ENCODE data around the gene OTX1. TPM values are rescaled to one million over a fixed set of nuclear protein-coding genes. Genes with fewer than 3 reads are reported as not detected.
A peak's percentile ranks its signal among the peaks of the same experiment; 100 is the strongest.
"Not testable (repeated sequence)": the region's sequence is repeated elsewhere in the genome, so short reads cannot be mapped to it uniquely, and the experiment has no call there.

OTX1 gene
- total and polyA plus RNA-seq, 5 donors from 2014 or later, result not detected

- Histone ChIP-seq H3K27me3 (ENCODE audit: control insufficient read depth, insufficient read depth, low read length) (peaks cover 57% of the 10 kb centered on the region), H3K9me3 (ENCODE audit: control insufficient read depth in 2 of 2, low read length in 2 of 2) (peaks cover 0 to 2% of the 10 kb centered on the region in 2 experiments), H3K4me1 (ENCODE audit: control insufficient read depth, insufficient read depth, low read length, poor library complexity, severe bottlenecking) (peaks cover 5% of the 10 kb centered on the region), H3K36me3 (ENCODE audit: control insufficient read depth, insufficient read depth, low read length) (no peaks in the 10 kb centered on the region), H3K27ac (ENCODE audit: insufficient read depth, low read length, poor library complexity, severe bottlenecking) (no peak overlapping the region), H3K4me3 (ENCODE audit: low read depth, low read length) (no peak overlapping the region)
- Mint-ChIP-seq H3K36me3 (no peaks in the 10 kb centered on the region), H3K27ac (no peak overlapping the region), H3K9me3 (peaks cover 0 to 6% (median 0%) of the 10 kb centered on the region in 7 donors), H3K4me3 (no peak overlapping the region), H3K4me1 (peaks cover 0 to 6% (median 5%) of the 10 kb centered on the region in 4 donors), H3K27me3 (peaks cover 70% of the 10 kb centered on the region)
- ATAC-seq (ENCODE audit: low read depth in 2 of 2) (no peak), DNase-seq (no peak)
Observed at GRCh38 chr2:63064661-63065060, 14.0 kb downstream of the OTX1 start.

GRCh38 chr2:63066265-63066664, 15.6 kb downstream of the OTX1 start:
- H3K27ac Mint-ChIP-seq, result no peak overlapping the region
- H3K27me3 Mint-ChIP-seq, result peaks cover 57% of the 10 kb centered on the region
- H3K9me3 ChIP-seq (ENCODE audit: control insufficient read depth in 2 of 2, low read length in 2 of 2), result peaks cover 0 to 2% of the 10 kb centered on the region in 2 experiments
- H3K4me1 Mint-ChIP-seq, result no peaks in the 10 kb centered on the region
- no peak for DNase-seq
- no peak overlapping the region for H3K4me3 Mint-ChIP-seq
- H3K27ac ChIP-seq (ENCODE audit: insufficient read depth, low read length, poor library complexity, severe bottlenecking), result no peak overlapping the region
- peaks cover 0 to 6% (median 0%) of the 10 kb centered on the region in 7 donors for H3K9me3 Mint-ChIP-seq
- no peaks in the 10 kb centered on the region for H3K36me3 Mint-ChIP-seq
- ATAC-seq (ENCODE audit: low read depth in 2 of 2), result no peak
- H3K4me3 ChIP-seq (ENCODE audit: low read depth, low read length), result no peak overlapping the region
- no peaks in the 10 kb centered on the region for H3K36me3 ChIP-seq (ENCODE audit: control insufficient read depth, insufficient read depth, low read length)
- peaks cover 48% of the 10 kb centered on the region for H3K27me3 ChIP-seq (ENCODE audit: control insufficient read depth, insufficient read depth, low read length)
- H3K4me1 ChIP-seq (ENCODE audit: control insufficient read depth, insufficient read depth, low read length, poor library complexity, severe bottlenecking), result no peaks in the 10 kb centered on the region

GRCh38 chr2:63066838-63067237, 16.2 kb downstream of the OTX1 start:
- Mint-ChIP-seq H3K36me3 (no peaks in the 10 kb centered on the region), H3K4me1 (no peaks in the 10 kb centered on the region), H3K9me3 (peaks cover 0 to 6% (median 0%) of the 10 kb centered on the region in 7 donors), H3K27me3 (peaks cover 52% of the 10 kb centered on the region), H3K4me3 (no peak overlapping the region), H3K27ac (no peak overlapping the region)
- H3K36me3 ChIP-seq (ENCODE audit: control insufficient read depth, insufficient read depth, low read length), result no peaks in the 10 kb centered on the region
- H3K4me1 ChIP-seq (ENCODE audit: control insufficient read depth, insufficient read depth, low read length, poor library complexity, severe bottlenecking), result no peaks in the 10 kb centered on the region
- DNase-seq (no peak), ATAC-seq (ENCODE audit: low read depth in 2 of 2) (no peak)
- H3K27me3 ChIP-seq (ENCODE audit: control insufficient read depth, insufficient read depth, low read length), result peaks cover 42% of the 10 kb centered on the region
- H3K4me3 ChIP-seq (ENCODE audit: low read depth, low read length), result no peak overlapping the region
- no peak overlapping the region for H3K27ac ChIP-seq (ENCODE audit: insufficient read depth, low read length, poor library complexity, severe bottlenecking)
- peaks cover 0 to 2% of the 10 kb centered on the region in 2 experiments for H3K9me3 ChIP-seq (ENCODE audit: control insufficient read depth in 2 of 2, low read length in 2 of 2)

GRCh38 chr2:63071664-63072063, 21.0 kb downstream of the OTX1 start:
- H3K4me3 ChIP-seq (ENCODE audit: low read depth, low read length), result no peak overlapping the region
- H3K27me3 Mint-ChIP-seq, result peaks cover 32% of the 10 kb centered on the region
- no peak for DNase-seq
- H3K27ac ChIP-seq (ENCODE audit: insufficient read depth, low read length, poor library complexity, severe bottlenecking), result no peak overlapping the region
- H3K27me3 ChIP-seq (ENCODE audit: control insufficient read depth, insufficient read depth, low read length), result peaks cover 16% of the 10 kb centered on the region
- no peaks in the 10 kb centered on the region for H3K4me1 ChIP-seq (ENCODE audit: control insufficient read depth, insufficient read depth, low read length, poor library complexity, severe bottlenecking)
- no peak overlapping the region for H3K27ac Mint-ChIP-seq
- no peak overlapping the region for H3K4me3 Mint-ChIP-seq
- peaks cover 0 to 3% (median 0%) of the 10 kb centered on the region in 7 donors for H3K9me3 Mint-ChIP-seq
- no peaks in the 10 kb centered on the region for H3K36me3 Mint-ChIP-seq
- H3K4me1 Mint-ChIP-seq, result no peaks in the 10 kb centered on the region
- no peaks in the 10 kb centered on the region for H3K36me3 ChIP-seq (ENCODE audit: control insufficient read depth, insufficient read depth, low read length)
- ATAC-seq (ENCODE audit: low read depth in 2 of 2), result no peak
- H3K9me3 ChIP-seq (ENCODE audit: control insufficient read depth in 2 of 2, low read length in 2 of 2), result no peaks in the 10 kb centered on the region

GRCh38 chr2:63073994-63074393, 23.4 kb downstream of the OTX1 start:
- no peaks in the 10 kb centered on the region for H3K9me3 ChIP-seq (ENCODE audit: control insufficient read depth in 2 of 2, low read length in 2 of 2)
- no peak for DNase-seq
- H3K27ac Mint-ChIP-seq, result no peak overlapping the region
- H3K9me3 Mint-ChIP-seq, result peaks cover 0 to 3% (median 0%) of the 10 kb centered on the region in 7 donors
- no peak overlapping the region for H3K27ac ChIP-seq (ENCODE audit: insufficient read depth, low read length, poor library complexity, severe bottlenecking)
- no peak for ATAC-seq (ENCODE audit: low read depth in 2 of 2)
- H3K36me3 Mint-ChIP-seq, result no peaks in the 10 kb centered on the region
- H3K4me1 Mint-ChIP-seq, result no peaks in the 10 kb centered on the region
- no peaks in the 10 kb centered on the region for H3K4me1 ChIP-seq (ENCODE audit: control insufficient read depth, insufficient read depth, low read length, poor library complexity, severe bottlenecking)
- H3K27me3 Mint-ChIP-seq, result peaks cover 25% of the 10 kb centered on the region
- no peak overlapping the region for H3K4me3 Mint-ChIP-seq
- no peaks in the 10 kb centered on the region for H3K36me3 ChIP-seq (ENCODE audit: control insufficient read depth, insufficient read depth, low read length)
- H3K4me3 ChIP-seq (ENCODE audit: low read depth, low read length), result no peak overlapping the region
- peaks cover 12% of the 10 kb centered on the region for H3K27me3 ChIP-seq (ENCODE audit: control insufficient read depth, insufficient read depth, low read length)

- H3K4me3 ChIP-seq (ENCODE audit: low read depth, low read length); H3K4me1 ChIP-seq (ENCODE audit: control insufficient read depth, insufficient read depth, low read length, poor library complexity, severe bottlenecking); H3K9me3 ChIP-seq (ENCODE audit: control insufficient read depth in 2 of 2, low read length in 2 of 2); H3K27ac ChIP-seq (ENCODE audit: insufficient read depth, low read length, poor library complexity, severe bottlenecking); H3K4me3 Mint-ChIP-seq; DNase-seq; H3K9me3 Mint-ChIP-seq; H3K27ac Mint-ChIP-seq; H3K27me3 ChIP-seq (ENCODE audit: control insufficient read depth, insufficient read depth, low read length); H3K36me3 Mint-ChIP-seq; ATAC-seq (ENCODE audit: low read depth in 2 of 2); H3K4me1 Mint-ChIP-seq; H3K36me3 ChIP-seq (ENCODE audit: control insufficient read depth, insufficient read depth, low read length): not testable (repeated sequence)
- H3K27me3 Mint-ChIP-seq, result peaks cover 21% of the 10 kb centered on the region
Observed at GRCh38 chr2:63074399-63074798, 23.8 kb downstream of the OTX1 start.

GRCh38 chr2:63078852-63079606, 28.4 kb downstream of the OTX1 start:
- Mint-ChIP-seq H3K36me3 (no peaks in the 10 kb centered on the region), H3K27me3 (peaks cover 13% of the 10 kb centered on the region), H3K9me3 (peaks cover 0 to 5% (median 0%) of the 10 kb centered on the region in 7 donors), H3K4me3 (no peak overlapping the region), H3K27ac (no peak overlapping the region), H3K4me1 (no peaks in the 10 kb centered on the region)
- ATAC-seq (ENCODE audit: low read depth in 2 of 2) (no peak), DNase-seq (peak in 1 of 3 donors; percentile 10)
- H3K36me3 ChIP-seq (ENCODE audit: control insufficient read depth, insufficient read depth, low read length), result no peaks in the 10 kb centered on the region
- no peaks in the 10 kb centered on the region for H3K9me3 ChIP-seq (ENCODE audit: control insufficient read depth in 2 of 2, low read length in 2 of 2)
- H3K27ac ChIP-seq (ENCODE audit: insufficient read depth, low read length, poor library complexity, severe bottlenecking), result no peak overlapping the region
- H3K4me1 ChIP-seq (ENCODE audit: control insufficient read depth, insufficient read depth, low read length, poor library complexity, severe bottlenecking), result no peaks in the 10 kb centered on the region
- H3K27me3 ChIP-seq (ENCODE audit: control insufficient read depth, insufficient read depth, low read length), result peaks cover 12% of the 10 kb centered on the region
- no peak overlapping the region for H3K4me3 ChIP-seq (ENCODE audit: low read depth, low read length)

- peaks cover 9% of the 10 kb centered on the region for H3K27me3 Mint-ChIP-seq
- Histone ChIP-seq H3K4me1 (ENCODE audit: control insufficient read depth, insufficient read depth, low read length, poor library complexity, severe bottlenecking) (no peaks in the 10 kb centered on the region), H3K4me3 (ENCODE audit: low read depth, low read length) (no peak overlapping the region), H3K36me3 (ENCODE audit: control insufficient read depth, insufficient read depth, low read length) (no peaks in the 10 kb centered on the region), H3K9me3 (ENCODE audit: control insufficient read depth in 2 of 2, low read length in 2 of 2) (no peaks in the 10 kb centered on the region), H3K27ac (ENCODE audit: insufficient read depth, low read length, poor library complexity, severe bottlenecking) (no peak overlapping the region), H3K27me3 (ENCODE audit: control insufficient read depth, insufficient read depth, low read length) (peaks cover 12% of the 10 kb centered on the region)
- no peaks in the 10 kb centered on the region for H3K36me3 Mint-ChIP-seq
- DNase-seq (no peak), ATAC-seq (ENCODE audit: low read depth in 2 of 2) (no peak)
- peaks cover 0 to 6% (median 2%) of the 10 kb centered on the region in 7 donors for H3K9me3 Mint-ChIP-seq
- H3K4me3 Mint-ChIP-seq, result no peak overlapping the region
- no peak overlapping the region for H3K27ac Mint-ChIP-seq
- no peaks in the 10 kb centered on the region for H3K4me1 Mint-ChIP-seq
Observed at GRCh38 chr2:63081404-63081803, 30.8 kb downstream of the OTX1 start.

Measured in CD4-positive, CD25-positive, alpha-beta regulatory T cell (primary cell).